Measurements from ENCODE around the gene PPM1A. TPM values are rescaled to one million over a fixed set of nuclear protein-coding genes. Genes with fewer than 3 reads are reported as not detected.

The PPM1A gene
- total and polyA plus RNA-seq, 2 of the 13 experiments (the other 11 are each of a cell fraction or from before 2014, with no cell fraction given), result 23.3 to 29.8 TPM

- TF ChIP-seq GRHL1 (CRISPR knock-in tag; conservative IDR thresholded peaks at IDR 0.05) (no peak), ZMYM2 (CRISPR knock-in tag; IDR thresholded peaks at IDR 0.05) (no peak), ZBTB40 (IDR thresholded peaks at IDR 0.05) (no peak), ZBTB40 (CRISPR knock-in tag; IDR thresholded peaks at IDR 0.05) (peak; percentile 55), ZNF644 (CRISPR knock-in tag; IDR thresholded peaks at IDR 0.05; ENCODE audit: low read depth) (peak; percentile 46; the same call in 1 of the 2 replicates), SP4 (CRISPR knock-in tag; IDR thresholded peaks at IDR 0.05) (0 out of 2 replicates have a peak, but pooled peaks have one; percentile 19), PHF8 (CRISPR knock-in tag; IDR thresholded peaks at IDR 0.05) (peak; percentile 44; the same call in 1 of the 2 replicates), LCORL (IDR thresholded peaks at IDR 0.05) (no peak), LCORL (CRISPR knock-in tag; IDR thresholded peaks at IDR 0.05) (0 out of 2 replicates have a peak, but pooled peaks have one; percentile 45), ATF7 (IDR thresholded peaks at IDR 0.05) (no peak), ATF7 (CRISPR knock-in tag; IDR thresholded peaks at IDR 0.05) (no peak), HMGXB4 (CRISPR knock-in tag; IDR thresholded peaks at IDR 0.05; ENCODE audit: borderline replicate concordance in 1 of 2, low read depth in 1 of 2) (peak in 1 of 2 experiments; percentile 61; a peak in 1 of 4 replicates), HDAC2 (CRISPR knock-in tag; IDR thresholded peaks at IDR 0.05) (0 out of 2 replicates have a peak, but pooled peaks have one; percentile 13), RAD21 (CRISPR knock-in tag; IDR thresholded peaks at IDR 0.05) (peak; percentile 40; the same call in 1 of the 2 replicates)
Observed at GRCh38 chr14:60331201-60332045, 82.4 kb downstream of the PPM1A start (continued).
